Liver (tissue), 3 donors: Measurements from ENCODE around the gene APOBEC3A.

Experiments
- ATF3 ChIP-seq: IDR thresholded peaks from 2 replicates; pipeline ENCODE4 v1.6.1; 2016; ENCODE audit warnings: antibody characterized with exemption
- CTCF ChIP-seq: fragments of 150-350 bp; IDR thresholded peaks from 2 replicates; pipeline ENCODE4 v1.5.1; 2017; ENCODE audit warnings: improper control_type of control experiment, low read depth, low read length; ENCODE audit not compliant: missing input control
- EGR1 ChIP-seq, 2 donors: IDR thresholded peaks; 2 replicates each; pipeline ENCODE4 v1.6.1; 2016 to 2018; ENCODE audit warnings: antibody characterized with exemption in 2 of 2, low read depth in 2 of 2
- JUND ChIP-seq, 2 donors: IDR thresholded peaks; 2 replicates each; pipeline ENCODE4 v1.6.1; 2016; ENCODE audit warnings: antibody characterized with exemption in 2 of 2
- NR2F2 ChIP-seq: IDR thresholded peaks from 2 replicates; pipeline ENCODE4 v1.6.1; 2016; ENCODE audit warnings: antibody characterized with exemption
- REST ChIP-seq: IDR thresholded peaks from 2 replicates; pipeline ENCODE4 v1.6.1; 2016; ENCODE audit warnings: antibody characterized with exemption, mild to moderate bottlenecking
- RXRA ChIP-seq, 2 donors: IDR thresholded peaks; 2 replicates each; pipeline ENCODE4 v1.6.1; 2017 to 2018; ENCODE audit warnings: antibody characterized with exemption in 2 of 2, mild to moderate bottlenecking in 1 of 2
- SP1 ChIP-seq: IDR thresholded peaks from 2 replicates; pipeline ENCODE4 v1.6.1; 2018; ENCODE audit warnings: antibody characterized with exemption, mild to moderate bottlenecking
- TAF1 ChIP-seq: conservative IDR thresholded peaks from 2 replicates; pipeline ENCODE4 v1.6.1; 2016; ENCODE audit warnings: antibody characterized with exemption, mild to moderate bottlenecking
- YY1 ChIP-seq: IDR thresholded peaks from 2 replicates; pipeline ENCODE4 v1.6.1; 2016; ENCODE audit warnings: antibody characterized with exemption, mild to moderate bottlenecking
- donor health status: healthy.
- donor health status: healthy.

GRCh38 chr22:38964306-38964705 is 6.9 kb downstream of the APOBEC3A start:
- no peak for TF ChIP-seq TAF1
- no peak for TF ChIP-seq CTCF
- TF ChIP-seq YY1: no peak
- no peak for TF ChIP-seq REST
- no peak for TF ChIP-seq JUND (IDR thresholded peaks at IDR 0.05)
- TF ChIP-seq NR2F2: no peak
- TF ChIP-seq ATF3: no peak
- no peak for TF ChIP-seq EGR1 (IDR thresholded peaks at IDR 0.05; ENCODE audit: low read depth in 2 of 2)
- TF ChIP-seq SP1: no peak
- no peak for TF ChIP-seq RXRA (IDR thresholded peaks at IDR 0.05)
